Stimulated activated CD4-positive, alpha-beta T cell treated with anti-CD3 and anti-CD28 coated beads, Interleukin-2, amount 100 ng/mL, for 24 hours (primary cell): ENCODE results near the gene ADCY2.

Experiments
- DNase-seq, 2 donors: peaks; one replicate each; pipeline ENCODE4 v3.0.0-alpha.2; 2020

ADCY2 gene

GRCh38 chr5:7801891-7802614, 406.1 kb downstream of the ADCY2 start:
- no peak for DNase-seq

GRCh38 chr5:7802855-7803254, 406.9 kb downstream of the ADCY2 start:
- DNase-seq: no peak

GRCh38 chr5:7803937-7804336, 408.0 kb downstream of the ADCY2 start:
- DNase-seq: no peak

- DNase-seq: no peak
These were observed 409.4 kb downstream of the ADCY2 start for GRCh38 chr5:7805379-7805778.

- no peak for DNase-seq
These were observed 413.1 kb downstream of the ADCY2 start for GRCh38 chr5:7808998-7809397.

- DNase-seq: no peak
These were observed 415.8 kb downstream of the ADCY2 start for GRCh38 chr5:7811715-7812114.

- DNase-seq: no peak
These were observed 417.1 kb downstream of the ADCY2 start for GRCh38 chr5:7813007-7813406.

GRCh38 chr5:7813576-7813975, 417.6 kb downstream of the ADCY2 start:
- DNase-seq: no peak

GRCh38 chr5:7814816-7815215, 418.9 kb downstream of the ADCY2 start:
- DNase-seq: no peak

- DNase-seq: peak; percentile 72 to 80
These were observed 420.1 kb downstream of the ADCY2 start for GRCh38 chr5:7815892-7816534.

GRCh38 chr5:7816535-7816901, 420.6 kb downstream of the ADCY2 start:
- DNase-seq: no peak

GRCh38 chr5:7822449-7822848, 426.5 kb downstream of the ADCY2 start:
- DNase-seq: no peak

GRCh38 chr5:7823594-7823993, 427.7 kb downstream of the ADCY2 start:
- DNase-seq: no peak

GRCh38 chr5:7824995-7825394, 429.1 kb downstream of the ADCY2 start:
- no peak for DNase-seq

GRCh38 chr5:7825630-7826029, 429.7 kb downstream of the ADCY2 start:
- no peak for DNase-seq

- no peak for DNase-seq
These were observed 431.7 kb downstream of the ADCY2 start for GRCh38 chr5:7827610-7828009.

- DNase-seq: no peak
These were observed 432.3 kb downstream of the ADCY2 start for GRCh38 chr5:7828269-7828668.

GRCh38 chr5:7834982-7835381, 439.0 kb downstream of the ADCY2 start:
- no peak for DNase-seq

- no peak for DNase-seq
These were observed 441.5 kb downstream of the ADCY2 start for GRCh38 chr5:7837403-7837802.

GRCh38 chr5:7842531-7842930, 446.6 kb downstream of the ADCY2 start:
- no peak for DNase-seq

GRCh38 chr5:7844901-7845300, 449.0 kb downstream of the ADCY2 start:
- no peak for DNase-seq

GRCh38 chr5:7845557-7845956, 449.6 kb downstream of the ADCY2 start:
- no peak for DNase-seq

- DNase-seq: no peak
These were observed 450.4 kb downstream of the ADCY2 start for GRCh38 chr5:7846327-7846726.

GRCh38 chr5:7848296-7848695, 452.4 kb downstream of the ADCY2 start:
- no peak for DNase-seq
